Transverse colon (tissue), 4 donors: ENCODE results near the gene EPN2.

Experiments used
- EP300 ChIP-seq: sonication (generic); formaldehyde crosslinking; IDR thresholded peaks from one replicate; pipeline ENCODE4 v1.6.1; 2017; ENCODE audit warnings: antibody characterized with exemption, low read depth
- POLR2A ChIP-seq: fragments of 450-650 bp; IDR thresholded peaks from one replicate; pipeline ENCODE4 v1.6.1; 2016; ENCODE audit warnings: antibody characterized with exemption, mild to moderate bottlenecking, moderate library complexity
- POLR2AphosphoS5 ChIP-seq, 3 donors: sonication (generic); formaldehyde crosslinking; IDR thresholded peaks; one replicate each; pipeline ENCODE4 v1.6.1; 2016; ENCODE audit warnings: antibody characterized with exemption in 3 of 3
- TF ChIP-seq, protein P1 (sequence below), 5 experiments: fragments of 200-600 bp in 3 of 5; fragments of 450-650 bp in 2 of 5; sonication (generic) in 3 of 5; IDR thresholded peaks; 1 replicate in 2 of 5; 2 replicates in 3 of 5; pipeline ENCODE4 v1.5.1; 2016 to 2017; ENCODE audit warnings: antibody characterized with exemption in 5 of 5, inconsistent platforms in 3 of 5, mild to moderate bottlenecking in 2 of 5, moderate library complexity in 1 of 5

DNA sequence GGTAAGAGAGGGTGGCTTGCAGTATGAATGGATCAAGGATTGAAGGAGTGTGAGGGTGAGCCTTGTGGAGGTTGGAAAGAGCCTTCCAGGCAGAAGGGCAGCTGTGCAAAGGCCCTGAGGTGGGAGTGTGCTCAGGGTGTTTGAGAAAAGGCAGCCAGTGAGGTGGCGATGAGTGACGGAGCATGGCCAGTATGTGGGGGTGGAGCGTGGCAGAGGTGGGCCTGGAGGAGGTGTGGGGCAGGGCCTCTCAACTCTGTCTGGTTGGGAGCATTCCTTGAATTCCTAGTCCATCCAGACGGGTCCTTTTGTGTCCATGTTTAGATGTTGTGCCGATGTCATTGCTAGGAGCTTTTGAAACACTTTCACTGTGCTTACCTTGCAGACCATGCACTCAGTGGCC is 51.3 kb downstream of the EPN2 start:
- TF ChIP-seq, protein P1, sequence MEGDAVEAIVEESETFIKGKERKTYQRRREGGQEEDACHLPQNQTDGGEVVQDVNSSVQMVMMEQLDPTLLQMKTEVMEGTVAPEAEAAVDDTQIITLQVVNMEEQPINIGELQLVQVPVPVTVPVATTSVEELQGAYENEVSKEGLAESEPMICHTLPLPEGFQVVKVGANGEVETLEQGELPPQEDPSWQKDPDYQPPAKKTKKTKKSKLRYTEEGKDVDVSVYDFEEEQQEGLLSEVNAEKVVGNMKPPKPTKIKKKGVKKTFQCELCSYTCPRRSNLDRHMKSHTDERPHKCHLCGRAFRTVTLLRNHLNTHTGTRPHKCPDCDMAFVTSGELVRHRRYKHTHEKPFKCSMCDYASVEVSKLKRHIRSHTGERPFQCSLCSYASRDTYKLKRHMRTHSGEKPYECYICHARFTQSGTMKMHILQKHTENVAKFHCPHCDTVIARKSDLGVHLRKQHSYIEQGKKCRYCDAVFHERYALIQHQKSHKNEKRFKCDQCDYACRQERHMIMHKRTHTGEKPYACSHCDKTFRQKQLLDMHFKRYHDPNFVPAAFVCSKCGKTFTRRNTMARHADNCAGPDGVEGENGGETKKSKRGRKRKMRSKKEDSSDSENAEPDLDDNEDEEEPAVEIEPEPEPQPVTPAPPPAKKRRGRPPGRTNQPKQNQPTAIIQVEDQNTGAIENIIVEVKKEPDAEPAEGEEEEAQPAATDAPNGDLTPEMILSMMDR (IDR thresholded peaks at IDR 0.05) = no peak
- TF ChIP-seq POLR2A (no peak), POLR2AphosphoS5 (IDR thresholded peaks at IDR 0.05) (no peak), EP300 (no peak)
